Stimulated activated CD4-positive, alpha-beta T cell treated with anti-CD3 and anti-CD28 coated beads, Interleukin-1b, Interleukin-23, amount 100 ng/mL, for 4 hours (primary cell): ENCODE measurements around the gene IL34.
"Not testable (repeated sequence)": the region's sequence is repeated elsewhere in the genome, so short reads cannot be mapped to it uniquely, and the experiment has no call there.

Experiments used
- DNase-seq, 2 donors: peaks; one replicate each; pipeline ENCODE4 v3.0.0-alpha.2; 2020; ENCODE audit warnings: low read depth in 2 of 2

The IL34 gene

DNA sequence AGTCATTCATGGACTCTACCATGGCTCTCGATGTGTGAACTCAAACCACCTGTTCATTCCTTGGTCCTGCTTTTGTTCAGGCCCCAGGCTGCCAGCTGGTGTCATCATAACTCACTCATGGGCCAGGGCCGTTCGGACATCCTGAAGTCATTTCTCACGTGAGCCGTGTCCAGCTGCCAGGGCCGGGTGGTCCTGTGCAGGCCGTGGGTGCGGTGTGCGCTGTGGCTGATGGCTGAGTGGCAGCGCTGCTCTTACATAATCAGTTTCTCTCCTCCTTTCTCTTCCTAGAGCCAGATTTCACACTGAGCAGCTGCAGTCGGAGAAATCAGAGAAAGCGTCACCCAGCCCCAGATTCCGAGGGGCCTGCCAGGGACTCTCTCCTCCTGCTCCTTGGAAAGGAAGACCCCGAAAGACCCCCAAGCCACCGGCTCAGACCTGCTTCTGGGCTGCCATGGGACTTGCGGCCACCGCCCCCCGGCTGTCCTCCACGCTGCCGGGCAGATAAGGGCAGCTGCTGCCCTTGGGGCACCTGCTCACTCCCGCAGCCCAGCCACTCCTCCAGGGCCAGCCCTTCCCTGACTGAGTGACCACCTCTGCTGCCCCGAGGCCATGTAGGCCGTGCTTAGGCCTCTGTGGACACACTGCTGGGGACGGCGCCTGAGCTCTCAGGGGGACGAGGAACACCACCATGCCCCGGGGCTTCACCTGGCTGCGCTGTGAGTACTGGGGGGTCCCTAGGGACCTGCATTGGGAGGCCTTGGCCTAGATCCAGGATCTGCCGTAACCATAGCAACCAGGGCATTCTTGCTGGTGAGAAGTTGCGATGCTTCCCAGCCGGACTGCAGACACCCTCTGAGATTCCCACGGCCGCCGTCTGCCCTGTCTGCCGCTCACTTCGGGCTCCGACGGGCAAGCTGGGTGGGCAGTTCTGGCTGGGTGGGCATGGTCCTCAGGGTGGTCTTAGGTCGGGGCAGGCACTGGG, at the start of gene IL34:
TSS of gene IL34 (plus strand) at position 300 of the 982 bp plus-strand sequence. CDS start at position 689, 389 bp downstream.
- no peak for DNase-seq

- DNase-seq: no peak
These were observed 49.1 kb upstream of the IL34 start for GRCh38 chr16:70597135-70597835.

- DNase-seq: no peak
These were observed 47.3 kb upstream of the IL34 start for GRCh38 chr16:70598937-70599503.

DNA sequence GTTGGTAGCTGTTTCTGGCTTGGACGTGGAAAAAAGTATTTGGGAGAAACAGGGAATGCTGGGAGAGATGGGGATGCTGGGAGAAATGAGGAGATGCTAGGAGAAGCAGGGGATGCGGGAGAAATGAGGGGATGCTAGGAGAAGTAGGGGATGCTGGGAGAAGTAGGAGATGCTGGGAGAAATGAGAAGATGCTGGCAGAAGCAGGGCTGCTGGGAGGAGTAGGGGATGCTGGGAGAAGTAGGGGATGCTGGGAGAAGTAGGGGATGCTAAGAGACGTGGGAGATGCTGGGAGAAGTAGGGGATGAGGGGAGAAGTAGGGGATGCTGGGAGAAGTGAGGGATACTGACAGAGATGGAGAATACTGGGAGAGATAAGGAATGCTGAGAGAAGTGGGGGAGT, 45.6 kb upstream of the IL34 start:
- DNase-seq: no peak

DNA sequence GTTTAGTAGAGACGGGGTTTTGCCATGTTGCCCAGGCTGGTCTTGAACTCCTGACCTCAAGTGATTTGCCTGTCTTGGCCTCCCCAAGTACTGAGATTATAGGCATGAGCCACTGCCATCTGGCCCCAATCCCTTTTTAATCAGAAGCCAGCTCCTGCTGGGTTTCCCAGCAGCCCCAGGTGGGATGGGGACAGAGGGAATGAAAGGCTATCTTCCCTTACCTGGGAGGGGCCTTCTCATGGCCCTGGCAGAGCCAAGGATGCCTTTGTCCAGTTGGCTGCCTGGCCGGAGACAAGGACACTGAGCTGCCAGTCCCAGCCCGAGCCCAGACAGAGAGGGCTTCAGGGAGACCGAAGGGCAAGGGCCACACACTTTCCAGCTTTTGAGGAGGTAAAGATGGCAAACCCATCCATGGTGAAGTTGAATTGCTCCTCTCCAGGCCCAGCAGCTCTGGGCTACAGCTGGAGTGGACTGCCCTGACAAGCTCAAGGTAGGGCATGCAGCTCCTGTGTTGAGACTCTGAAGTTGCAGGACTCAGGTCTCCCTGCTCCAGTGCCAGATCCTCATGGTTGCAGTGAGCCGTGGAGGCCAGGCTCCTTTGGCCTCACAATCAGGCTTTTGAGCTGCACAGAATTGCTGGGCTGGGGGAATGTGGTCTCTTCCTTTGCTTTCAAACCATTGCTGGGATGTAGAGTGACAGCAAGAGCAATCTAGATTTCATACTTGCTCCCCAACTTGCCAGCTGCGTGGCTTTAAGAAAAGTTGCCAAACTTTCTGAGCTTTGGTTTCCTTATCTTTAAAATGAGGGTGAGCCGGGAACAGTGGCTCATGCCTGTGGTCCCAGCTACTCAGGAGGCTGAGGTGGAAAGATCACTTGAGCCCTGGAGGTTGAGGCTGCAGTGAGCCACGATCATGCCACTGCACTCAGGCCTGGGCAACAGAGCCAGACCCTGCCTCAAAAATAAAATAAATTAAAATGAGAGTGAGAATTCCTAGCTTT, 44.5 kb upstream of the IL34 start:
- no peak for DNase-seq

GRCh38 chr16:70602831-70603230, 43.5 kb upstream of the IL34 start:
- DNase-seq: no peak

DNA sequence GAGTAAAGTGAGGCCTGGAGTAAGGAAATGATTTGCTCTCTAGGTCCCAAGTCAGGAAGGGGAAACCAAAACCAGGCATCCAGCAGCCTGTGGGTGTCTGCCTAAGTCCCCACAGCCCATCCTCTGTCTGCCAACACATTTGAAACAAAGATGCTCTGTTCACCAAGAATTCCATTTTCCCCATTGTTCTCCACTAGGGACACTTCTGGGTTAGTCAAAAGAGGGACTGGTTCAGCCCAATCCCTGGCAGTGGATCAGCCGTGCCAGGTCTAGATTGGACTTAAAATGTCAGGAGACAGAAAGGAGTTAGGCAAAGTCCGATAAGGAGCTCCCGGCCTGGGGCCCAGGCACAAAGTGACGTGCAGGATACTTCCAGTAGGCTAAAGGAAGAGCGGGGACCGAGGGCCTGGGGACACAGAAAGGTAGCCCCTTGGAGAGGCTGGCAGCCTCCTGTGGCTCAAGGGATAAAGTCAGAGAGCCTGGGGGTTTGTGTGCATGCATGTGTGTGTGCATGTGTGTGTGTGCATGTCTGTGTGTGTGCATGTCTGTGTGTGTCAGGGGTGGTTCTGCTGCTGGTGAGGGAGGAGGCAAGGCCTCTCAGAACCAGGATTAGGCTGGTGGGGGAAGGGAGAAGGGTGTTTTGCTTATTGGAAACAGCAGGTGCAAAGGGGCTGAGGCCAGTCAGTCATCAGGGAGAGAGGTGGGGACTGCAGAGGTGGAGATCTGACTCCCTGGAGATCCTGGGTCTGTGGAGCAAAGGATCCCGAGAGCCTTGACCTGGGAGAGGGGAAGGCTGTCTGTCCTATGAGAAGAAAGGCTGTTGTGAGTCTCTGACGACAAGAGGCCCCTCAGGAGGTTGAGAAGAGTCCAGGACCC, 41.7 kb upstream of the IL34 start:
- no peak for DNase-seq

DNA sequence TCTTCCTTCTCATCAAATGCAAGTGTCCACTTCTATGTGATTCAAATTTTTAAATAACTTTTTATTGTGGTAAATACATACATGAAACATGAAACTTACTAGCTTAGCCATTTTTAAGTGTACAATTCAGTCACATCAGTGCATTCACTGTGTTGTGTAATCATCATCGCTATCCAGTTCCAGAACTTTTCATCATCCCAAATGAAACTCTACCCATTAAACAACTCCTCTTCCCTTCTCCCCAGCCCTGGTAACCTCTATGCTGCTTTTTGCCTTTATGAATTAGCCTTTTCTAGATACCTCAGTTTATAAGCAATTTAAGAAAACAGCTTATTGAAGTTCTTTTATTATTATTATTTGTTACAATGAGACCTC, 41.1 kb upstream of the IL34 start:
- no peak for DNase-seq

GRCh38 chr16:70608521-70608920, 37.8 kb upstream of the IL34 start:
- no peak for DNase-seq

- DNase-seq: no peak
These were observed 35.8 kb upstream of the IL34 start for GRCh38 chr16:70610273-70611223.

DNA sequence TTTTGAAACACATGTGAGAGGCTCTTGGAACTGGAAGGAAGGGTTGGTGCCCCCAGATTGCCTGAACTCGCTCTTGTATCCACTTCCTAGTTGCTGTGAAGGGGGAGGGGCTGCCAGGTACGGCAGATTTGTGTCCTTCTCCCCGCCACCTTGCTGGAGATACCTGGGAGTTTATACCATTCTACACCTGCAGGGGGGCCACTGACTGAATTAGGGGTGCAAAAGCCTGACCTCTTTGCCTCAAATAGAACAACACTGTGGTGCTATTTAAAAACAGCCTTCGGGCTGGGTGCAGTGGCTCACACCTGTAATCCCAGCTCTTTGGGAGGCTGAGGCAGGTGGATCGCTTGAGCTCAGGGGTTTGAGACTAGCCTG, 35.1 kb upstream of the IL34 start:
- no peak for DNase-seq

DNA sequence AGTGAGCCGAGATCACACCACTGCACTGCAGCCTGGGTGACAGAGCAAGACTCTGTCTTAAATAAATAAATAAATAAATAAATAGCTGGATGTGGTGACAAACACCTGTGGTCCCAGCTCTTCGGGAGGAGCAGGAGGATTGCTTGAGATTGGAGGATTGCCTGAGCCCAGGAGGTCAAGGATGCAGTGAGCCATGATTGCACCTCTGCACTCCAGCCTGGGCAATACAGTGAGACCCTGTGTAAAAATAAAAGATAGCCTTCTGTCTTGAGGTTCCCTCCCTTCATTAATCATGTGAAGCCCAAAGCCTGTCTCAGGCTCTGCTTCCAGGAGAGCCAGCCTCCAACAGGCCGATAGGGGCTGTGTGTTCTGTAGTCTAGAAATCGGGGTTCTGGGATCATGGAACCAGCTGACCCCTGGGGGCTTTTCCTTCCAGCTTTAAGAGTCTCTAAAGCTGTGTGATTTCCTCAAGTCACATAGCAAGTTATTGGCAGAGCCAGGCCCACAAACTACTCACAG, 34.5 kb upstream of the IL34 start:
- DNase-seq: no peak

DNA sequence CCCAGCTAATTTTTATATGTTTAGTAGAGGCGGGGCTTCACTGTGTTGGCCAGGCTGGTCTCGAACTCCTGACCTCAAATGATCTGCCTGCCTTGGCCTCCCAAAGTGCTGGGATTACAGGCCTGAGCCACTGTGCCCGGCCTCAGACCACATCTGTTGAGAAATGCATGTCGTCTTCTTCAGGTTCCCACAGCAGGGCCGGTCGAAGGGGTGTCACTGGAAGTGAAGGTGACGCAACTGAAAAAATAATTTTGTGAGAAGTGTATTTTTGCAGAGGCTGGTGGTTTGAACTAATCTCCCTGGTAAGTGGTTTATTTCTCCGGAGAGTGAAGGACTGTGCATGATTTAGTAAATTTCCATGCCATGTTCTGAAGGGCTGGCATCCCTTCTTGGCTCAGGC, 33.4 kb upstream of the IL34 start:
- DNase-seq: no peak

DNA sequence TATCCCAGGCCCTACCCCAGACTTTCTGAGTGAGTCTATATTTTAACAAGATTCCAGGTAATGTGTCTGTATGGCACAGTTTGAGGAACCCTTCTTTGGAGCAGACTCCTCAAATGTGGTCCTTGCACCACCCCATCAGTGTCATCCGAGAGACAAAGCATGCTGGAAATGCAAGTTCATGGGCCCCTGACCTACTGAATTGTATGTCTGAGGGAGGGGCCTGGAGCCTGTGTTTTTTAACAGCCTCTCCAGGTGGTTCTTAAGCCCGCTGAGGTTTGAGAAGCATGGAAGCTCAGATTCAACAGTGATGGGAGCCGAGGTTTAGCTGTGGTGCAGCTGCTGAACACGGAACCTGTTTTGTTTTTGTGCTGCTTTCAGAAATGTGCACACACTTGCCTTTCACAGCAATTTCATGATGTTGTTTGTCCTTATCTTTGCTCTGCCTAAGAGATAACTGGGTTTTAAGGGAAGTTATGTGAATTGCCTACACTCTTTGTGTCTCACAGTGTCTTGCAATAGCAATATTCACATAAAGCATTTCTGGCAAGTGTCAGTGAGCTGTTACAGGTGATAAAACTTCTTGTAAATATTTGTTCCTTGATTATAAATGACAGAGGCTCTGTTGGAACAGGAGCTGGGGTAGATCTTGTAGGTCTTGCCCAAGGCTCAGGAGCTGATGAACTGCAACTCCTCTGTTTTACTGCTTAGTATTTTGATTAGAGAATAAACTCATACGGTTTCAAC, 32.0 kb upstream of the IL34 start:
- DNase-seq: no peak

GRCh38 chr16:70615945-70616344, 30.4 kb upstream of the IL34 start:
- DNase-seq: no peak

DNA sequence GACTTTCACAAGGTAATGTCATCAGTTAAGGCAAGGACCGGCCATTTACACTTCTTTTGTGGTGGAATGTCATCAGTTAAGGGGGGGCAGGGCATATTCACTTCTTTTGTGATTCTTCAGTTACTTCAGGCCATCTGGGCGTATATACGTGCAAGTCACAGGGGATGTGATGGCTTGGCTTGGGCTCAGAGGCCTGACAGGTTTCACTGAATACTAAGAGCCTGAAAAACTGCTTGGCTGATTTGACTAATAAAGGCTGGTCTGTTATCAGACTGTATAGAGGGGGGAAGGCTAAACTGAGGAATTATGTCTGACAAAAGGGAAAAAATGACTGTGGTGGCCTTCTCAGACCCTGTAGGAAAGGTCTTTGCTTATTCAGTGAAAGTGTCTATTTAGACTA, 24.5 kb upstream of the IL34 start:
- not testable (repeated sequence) for DNase-seq

DNA sequence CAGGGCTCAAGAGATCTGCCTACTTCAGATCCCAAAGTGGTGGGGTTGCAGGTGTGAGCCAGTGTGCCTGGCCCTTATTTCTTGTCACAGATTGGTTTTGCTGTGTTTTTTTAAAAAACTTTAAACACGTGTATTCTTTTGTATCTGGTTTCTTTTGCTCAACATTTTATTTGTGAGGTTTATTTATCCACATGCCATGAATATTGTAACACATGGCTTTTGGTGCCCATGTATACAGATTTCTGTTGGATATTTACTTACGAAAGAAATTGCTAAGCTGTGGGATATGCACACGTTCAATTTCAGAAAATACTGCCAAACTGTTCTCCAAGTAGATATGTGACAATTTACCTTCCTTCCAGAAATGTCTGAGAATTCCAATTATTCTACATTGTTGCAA, 18.7 kb upstream of the IL34 start:
- no peak for DNase-seq
